ENCODE results near the gene PBX2.

GRCh38 chr6:32191696-32192607 lies 1.9 kb upstream of the PBX2 start:
- TF ChIP-seq CTCF (IDR thresholded peaks at IDR 0.05; ENCODE audit: low read length) = no peak
- TF ChIP-seq EZH2 (IDR thresholded peaks at IDR 0.05; ENCODE audit: borderline replicate concordance, low read length) = no peak

Measured in OCI-LY1 (cell line).